ENCODE data around the gene FOXK1. TPM values are rescaled to one million over a fixed set of nuclear protein-coding genes. Genes with fewer than 3 reads are reported as not detected.

FOXK1 gene
- total and polyA plus RNA-seq, 9 of the 15 experiments (the other 6 are each of a cell fraction or from before 2014, with no cell fraction given), result 0.32 to 45.5 (median 8.1) TPM

GRCh38 chr7:4753598-4754432, 71.7 kb downstream of the FOXK1 start (continued):
- TF ChIP-seq ZNF280A (IDR thresholded peaks at IDR 0.05; ENCODE audit: low read depth, partially characterized antibody) (no peak), MYC (IDR thresholded peaks at IDR 0.05; ENCODE audit: low read depth, low read length) (0 out of 2 replicates have a peak, but pooled peaks have one; percentile 31), MYC (CRISPR knock-in tag; IDR thresholded peaks at IDR 0.05; ENCODE audit: borderline replicate concordance, low read depth) (no peak), MAZ (CRISPR knock-in tag; conservative IDR thresholded peaks at IDR 0.05 in 1 of 2, IDR thresholded peaks at IDR 0.05 in 1 of 2) (peak in 1 of 2 experiments; percentile 48; a peak in 1 of 4 replicates), HOMEZ (CRISPR knock-in tag; IDR thresholded peaks at IDR 0.05) (no peak), E4F1 (CRISPR knock-in tag; IDR thresholded peaks at IDR 0.05; ENCODE audit: borderline replicate concordance) (no peak), MYNN (IDR thresholded peaks at IDR 0.05) (0 out of 2 replicates have a peak, but pooled peaks have one; percentile 31), MYNN (CRISPR knock-in tag; IDR thresholded peaks at IDR 0.05) (no peak), UBTF (IDR thresholded peaks at IDR 0.05; ENCODE audit: borderline replicate concordance in 1 of 2, low read depth in 2 of 2, low read length in 2 of 2) (no peak), ZBTB7A (IDR thresholded peaks at IDR 0.05; ENCODE audit: borderline replicate concordance, control insufficient read depth, low read depth, low read length) (peak; percentile 3; the same call in 1 of the 2 replicates), YY1 (IDR thresholded peaks at IDR 0.05; ENCODE audit: borderline replicate concordance in 1 of 3, control insufficient read depth in 1 of 3, extremely low read depth in 1 of 3, insufficient read depth in 3 of 3, insufficient read length in 1 of 3, insufficient replicate concordance in 2 of 3, low read depth in 1 of 3, low read length in 2 of 3) (peak in 1 of 3 experiments; percentile 21), CC2D1A (IDR thresholded peaks at IDR 0.05) (peak; percentile 51; the same call in 1 of the 2 replicates)

Data from K562 (cell line).